GM23338 (cell line): ENCODE results near the gene THSD4. TPM values are rescaled to one million over a fixed set of nuclear protein-coding genes. Genes with fewer than 3 reads are reported as not detected.

Source experiments
- ATAC-seq: fragments of 200-7000 bp; cut with Tn5 transposase; 3 replicates; pipeline ENCODE4 v1.9.1; 2020
- DNase-seq: peaks from one replicate; pipeline ENCODE4 v3.0.0-alpha.2; 2015; ENCODE audit warnings: low spot score
- H2AFZ ChIP-seq: fragments of 200-600 bp; sonication (generic); 2 replicates; pipeline ENCODE4 v1.8.0; 2016; ENCODE audit warnings: antibody characterized with exemption, mild to moderate bottlenecking, moderate library complexity
- H3F3A ChIP-seq: fragments of 200-600 bp; sonication (generic); replicated peaks from 2 replicates; pipeline ENCODE4 v1.8.0; 2017; ENCODE audit warnings: antibody characterized with exemption, mixed run types, low read depth
- H3K27ac ChIP-seq: fragments of 200-600 bp; sonication (generic); 2 replicates; pipeline ENCODE4 v1.6.1; 2016; ENCODE audit warnings: low read depth
- H3K27me3 ChIP-seq: fragments of 200-600 bp; sonication (generic); 2 replicates; pipeline ENCODE4 v1.8.0; 2016; ENCODE audit warnings: mild to moderate bottlenecking, mixed run types, moderate library complexity; ENCODE audit not compliant: insufficient read depth
- H3K36me3 ChIP-seq: fragments of 200-600 bp; sonication (generic); 2 replicates; pipeline ENCODE4 v1.8.0; 2016; ENCODE audit warnings: mild to moderate bottlenecking; ENCODE audit not compliant: insufficient read depth
- H3K4me1 ChIP-seq: fragments of 200-600 bp; sonication (generic); 2 replicates; pipeline ENCODE4 v1.8.0; 2016; ENCODE audit warnings: mild to moderate bottlenecking, moderate library complexity; ENCODE audit not compliant: insufficient read depth
- H3K4me2 ChIP-seq: fragments of 200-600 bp; sonication (generic); 2 replicates; pipeline ENCODE4 v1.7.1; 2017; ENCODE audit warnings: mixed run types
- H3K4me3 ChIP-seq: fragments of 200-600 bp; sonication (generic); 2 replicates; pipeline ENCODE4 v1.6.1; 2016; ENCODE audit warnings: mixed run types
- H3K79me2 ChIP-seq: fragments of 200-600 bp; sonication (generic); replicated peaks from 2 replicates; pipeline ENCODE4 v1.8.0; 2017; ENCODE audit warnings: mild to moderate bottlenecking; ENCODE audit not compliant: insufficient read depth
- H3K9me2 ChIP-seq: fragments of 200-600 bp; sonication (generic); 2 replicates; pipeline ENCODE4 v1.8.0; 2017; ENCODE audit not compliant: insufficient read depth
- H4K20me1 ChIP-seq: fragments of 200-600 bp; sonication (generic); replicated peaks from 2 replicates; pipeline ENCODE4 v1.8.0; 2017; ENCODE audit warnings: mild to moderate bottlenecking; ENCODE audit not compliant: insufficient read depth
- H3K27ac Mint-ChIP-seq: 2 replicates; pipeline ENCODE4 v1.8.0; 2020; ENCODE audit warnings: inconsistent platforms, mild to moderate bottlenecking, moderate library complexity, mixed read lengths
- H3K27me3 Mint-ChIP-seq: 3 replicates; pipeline ENCODE4 v1.8.0; 2022; ENCODE audit warnings: low read depth, mild to moderate bottlenecking, moderate library complexity, mixed read lengths, inconsistent platforms; ENCODE audit not compliant: insufficient read depth, poor library complexity
- H3K36me3 Mint-ChIP-seq: 3 replicates; pipeline ENCODE4 v1.8.0; 2021; ENCODE audit warnings: low read depth, mild to moderate bottlenecking, inconsistent platforms, moderate library complexity, mixed read lengths
- H3K4me1 Mint-ChIP-seq: 3 replicates; pipeline ENCODE4 v1.8.0; 2020; ENCODE audit warnings: mild to moderate bottlenecking, inconsistent platforms, mixed read lengths
- H3K4me3 Mint-ChIP-seq: 3 replicates; pipeline ENCODE4 v1.8.0; 2021; ENCODE audit warnings: moderate library complexity, mild to moderate bottlenecking, inconsistent platforms, mixed read lengths
- H3K9me3 Mint-ChIP-seq: 3 replicates; pipeline ENCODE4 v1.8.0; 2020; ENCODE audit warnings: moderate library complexity, mild to moderate bottlenecking, inconsistent platforms, mixed read lengths
- CREB1 ChIP-seq: fragments of 250-450 bp; sonication (Bioruptor Pico); IDR thresholded peaks from 2 replicates; pipeline ENCODE4 v1.5.0; 2020; ENCODE audit warnings: low read depth, mild to moderate bottlenecking, moderate library complexity
- CTCF ChIP-seq, 2 experiments: fragments of 200-600 bp in 1 of 2; sonication (generic) in 1 of 2; conservative IDR thresholded peaks; 2 replicates each; pipeline versions ENCODE4 v1.5.1 to v1.6.1; 2016 to 2017; ENCODE audit warnings: antibody characterized with exemption in 2 of 2, low read depth in 2 of 2, mild to moderate bottlenecking in 2 of 2, moderate library complexity in 1 of 2
- EZH2 ChIP-seq: fragments of 200-600 bp; sonication (generic); IDR thresholded peaks from one replicate; pipeline ENCODE4 v1.8.0; 2017; ENCODE audit warnings: antibody characterized with exemption, mild to moderate bottlenecking, low read depth; ENCODE audit not compliant: unreplicated experiment
- EZH2phosphoT487 ChIP-seq: fragments of 200-600 bp; sonication (generic); IDR thresholded peaks from one replicate; pipeline ENCODE4 v1.8.1; 2018; ENCODE audit warnings: antibody characterized with exemption; ENCODE audit not compliant: unreplicated experiment
- NANOG ChIP-seq: IDR thresholded peaks from 2 replicates; pipeline ENCODE4 v1.6.1; 2016; ENCODE audit warnings: antibody characterized with exemption, borderline replicate concordance
- POLR2AphosphoS5 ChIP-seq: IDR thresholded peaks from 2 replicates; pipeline ENCODE4 v1.6.1; 2016; ENCODE audit warnings: antibody characterized with exemption, low read depth
- REST ChIP-seq: IDR thresholded peaks from one replicate; pipeline ENCODE4 v1.6.1; 2018; ENCODE audit warnings: antibody characterized with exemption; ENCODE audit not compliant: unreplicated experiment
- ZNF114 ChIP-seq: fragments of 250-450 bp; sonication (Bioruptor Pico); IDR thresholded peaks from 2 replicates; pipeline ENCODE4 v1.5.0; 2020; ENCODE audit warnings: mild to moderate bottlenecking, moderate library complexity
- ZNF331 ChIP-seq: fragments of 250-450 bp; sonication (Bioruptor Pico); IDR thresholded peaks from 2 replicates; pipeline ENCODE4 v1.5.0; 2020; ENCODE audit warnings: low read depth, mild to moderate bottlenecking, moderate library complexity
- ZNF462 ChIP-seq: fragments of 250-450 bp; sonication (Bioruptor Pico); IDR thresholded peaks from 2 replicates; pipeline ENCODE4 v1.5.0; 2020; ENCODE audit warnings: mild to moderate bottlenecking, moderate library complexity
- polyA plus RNA-seq: library from polyadenylated mRNA; unstranded; fragments of >200 nt; fragmentation: Nextera tagmentation; extraction: Ambion mirVana; gene quantifications from 2 replicates; pipeline ENCODE4 v1.2.1, GENCODE V29; 2016
- total RNA-seq: library from RNA; depleted of rRNA; stranded (reverse); fragments of >200 nt; shearing (Covaris generic); gene quantifications from 2 replicates; pipeline ENCODE4 v1.2.3, GENCODE V29; 2014

The THSD4 gene
- total and polyA plus RNA-seq, 2 experiments from 2014 or later: 2.0 to 7.4 TPM

GRCh38 chr15:71237456-71238188, 122.4 kb downstream of the THSD4 start:
- Mint-ChIP-seq H3K4me1 (peaks cover 13% of the 10 kb centered on the region), H3K9me3 (no peaks in the 10 kb centered on the region; the same call in 2 of the 3 replicates), H3K4me3 (no peak overlapping the region), H3K27me3 (peaks cover 10% of the 10 kb centered on the region), H3K36me3 (no peaks in the 10 kb centered on the region; the same call in 2 of the 3 replicates), H3K27ac (no peak overlapping the region)
- Histone ChIP-seq H3F3A (no peaks in the 10 kb centered on the region), H3K27me3 (no peaks in the 10 kb centered on the region), H3K4me2 (no peak overlapping the region), H3K4me3 (no peak overlapping the region), H4K20me1 (no peaks in the 10 kb centered on the region), H3K4me1 (peaks cover 15% of the 10 kb centered on the region; the same call in 1 of the 2 replicates), H3K27ac (no peak overlapping the region), H3K9me2 (peaks cover 21% of the 10 kb centered on the region; the same call in 1 of the 2 replicates), H3K79me2 (no peaks in the 10 kb centered on the region), H2AFZ (no peak overlapping the region), H3K36me3 (no peaks in the 10 kb centered on the region)
- DNase-seq: no peak
- TF ChIP-seq ZNF331 (CRISPR knock-in tag): no peak
- no peak for TF ChIP-seq EZH2
- TF ChIP-seq ZNF114 (CRISPR knock-in tag): no peak
- TF ChIP-seq POLR2AphosphoS5: no peak
- no peak for TF ChIP-seq ZNF462
- TF ChIP-seq EZH2phosphoT487: no peak
- TF ChIP-seq CTCF (conservative IDR thresholded peaks at IDR 0.05; ENCODE audit: low read depth in 2 of 2): no peak
- TF ChIP-seq CREB1 (CRISPR knock-in tag): no peak
- TF ChIP-seq REST: no peak
- TF ChIP-seq NANOG: no peak
- no peak for ATAC-seq
